ENCODE data around the gene RAB40A.
A peak's percentile ranks its signal among the peaks of the same experiment; 100 is the strongest.

The RAB40A gene

DNA sequence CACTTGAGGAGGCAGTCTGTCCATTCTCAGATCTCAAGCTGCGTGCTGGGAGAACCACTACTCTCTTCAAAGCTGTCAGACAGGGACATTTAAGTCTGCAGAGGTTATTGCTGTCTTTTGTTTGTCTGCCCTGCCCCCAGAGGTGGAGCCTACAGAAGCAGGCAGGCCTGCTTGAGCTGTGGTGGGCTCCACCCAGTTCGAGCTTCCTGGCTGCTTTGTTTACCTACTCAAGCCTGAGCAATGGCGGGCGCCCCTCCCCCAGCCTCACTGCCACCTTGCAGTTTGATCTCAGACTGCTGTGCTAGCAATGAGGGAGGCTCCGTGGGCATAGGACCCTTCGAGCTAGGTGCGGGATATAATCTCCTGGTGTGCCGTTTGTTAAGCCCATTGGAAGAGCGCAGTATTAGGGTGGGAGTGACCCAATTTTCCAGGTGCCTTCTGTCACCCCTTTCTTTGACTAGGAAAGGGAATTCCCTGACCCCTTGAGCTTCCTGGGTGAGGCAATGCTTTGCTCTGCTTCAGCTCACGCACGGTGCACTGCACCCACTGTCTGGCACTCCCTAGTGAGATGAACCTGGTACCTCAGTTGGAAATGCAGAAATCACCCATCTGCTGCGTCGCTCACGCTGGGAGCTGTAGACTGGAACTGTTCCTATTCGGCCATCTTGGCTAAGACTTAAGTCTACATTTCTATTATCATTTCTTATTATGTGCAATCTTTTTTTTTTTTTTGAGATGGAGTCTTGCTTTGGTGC lies 59.1 kb downstream of the RAB40A start:
- DNase-seq, result peak; percentile 37

DNA sequence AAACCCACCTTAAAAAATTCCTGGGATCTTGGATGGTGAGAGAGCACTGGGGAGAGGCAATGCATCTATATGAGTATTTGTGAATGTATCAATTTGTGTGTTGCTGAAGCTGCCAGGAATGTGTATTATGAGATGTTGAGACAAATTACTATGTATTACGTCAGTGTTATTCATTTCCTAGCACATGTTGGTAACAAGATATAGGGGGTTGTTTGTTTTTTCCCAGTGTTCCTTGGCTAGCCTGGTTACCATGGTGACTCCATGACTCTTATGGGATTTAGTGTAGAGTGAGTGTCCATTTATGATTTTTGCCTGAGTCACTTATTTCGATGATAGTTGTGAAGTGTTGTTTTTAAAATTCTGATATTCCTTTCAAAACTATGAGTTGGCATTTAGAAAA lies 65.6 kb downstream of the RAB40A start:
- DNase-seq, result no peak
